ENCODE measurements around the gene GTF2IRD1.
"Not testable (repeated sequence)": the region's sequence is repeated elsewhere in the genome, so short reads cannot be mapped to it uniquely, and the experiment has no call there.

The GTF2IRD1 gene

DNA sequence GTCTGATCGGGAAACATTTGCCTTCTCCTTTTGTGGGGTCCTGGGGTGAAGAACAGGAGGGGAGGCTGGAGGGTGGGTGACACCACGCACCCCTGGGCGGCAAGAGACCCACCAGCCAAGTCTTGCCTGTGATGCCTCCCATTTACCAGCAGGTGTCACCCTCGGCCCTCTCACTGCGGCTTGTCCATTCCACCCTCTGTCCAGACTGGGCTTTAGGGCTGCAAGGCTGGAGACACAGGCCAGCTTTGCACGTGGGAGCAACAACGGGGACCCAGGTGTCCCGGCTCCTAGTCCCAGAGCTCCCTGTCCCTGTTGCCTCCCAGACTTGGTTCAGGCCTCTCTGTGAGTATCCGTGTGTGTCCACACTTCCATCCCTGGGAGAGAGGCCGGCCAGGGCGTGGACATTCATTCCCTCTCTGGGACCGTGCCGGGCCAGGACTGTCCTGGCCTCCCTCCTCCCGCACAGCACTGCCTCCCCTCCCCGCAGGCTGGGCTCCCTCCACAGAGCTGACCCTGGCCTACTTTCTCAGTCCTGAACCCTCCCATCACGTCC lies 36.2 kb upstream of the GTF2IRD1 start:
- Histone ChIP-seq H3K27me3 (replicated peaks; ENCODE audit: control insufficient read depth, insufficient read depth, low read length) (no peaks in the 10 kb centered on the region), H3K4me3 (replicated peaks; ENCODE audit: low read depth, low read length) (no peak overlapping the region), H3K36me3 (ENCODE audit: control insufficient read depth, insufficient read depth, low read length) (no peaks in the 10 kb centered on the region)
- TF ChIP-seq, protein P1, sequence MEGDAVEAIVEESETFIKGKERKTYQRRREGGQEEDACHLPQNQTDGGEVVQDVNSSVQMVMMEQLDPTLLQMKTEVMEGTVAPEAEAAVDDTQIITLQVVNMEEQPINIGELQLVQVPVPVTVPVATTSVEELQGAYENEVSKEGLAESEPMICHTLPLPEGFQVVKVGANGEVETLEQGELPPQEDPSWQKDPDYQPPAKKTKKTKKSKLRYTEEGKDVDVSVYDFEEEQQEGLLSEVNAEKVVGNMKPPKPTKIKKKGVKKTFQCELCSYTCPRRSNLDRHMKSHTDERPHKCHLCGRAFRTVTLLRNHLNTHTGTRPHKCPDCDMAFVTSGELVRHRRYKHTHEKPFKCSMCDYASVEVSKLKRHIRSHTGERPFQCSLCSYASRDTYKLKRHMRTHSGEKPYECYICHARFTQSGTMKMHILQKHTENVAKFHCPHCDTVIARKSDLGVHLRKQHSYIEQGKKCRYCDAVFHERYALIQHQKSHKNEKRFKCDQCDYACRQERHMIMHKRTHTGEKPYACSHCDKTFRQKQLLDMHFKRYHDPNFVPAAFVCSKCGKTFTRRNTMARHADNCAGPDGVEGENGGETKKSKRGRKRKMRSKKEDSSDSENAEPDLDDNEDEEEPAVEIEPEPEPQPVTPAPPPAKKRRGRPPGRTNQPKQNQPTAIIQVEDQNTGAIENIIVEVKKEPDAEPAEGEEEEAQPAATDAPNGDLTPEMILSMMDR (IDR thresholded peaks at IDR 0.05; ENCODE audit: insufficient read depth, low read length, poor library complexity, severe bottlenecking) = peak; percentile 95
- DNase-seq (ENCODE audit: extremely low read depth, insufficient read length) = peak; percentile 33

DNA sequence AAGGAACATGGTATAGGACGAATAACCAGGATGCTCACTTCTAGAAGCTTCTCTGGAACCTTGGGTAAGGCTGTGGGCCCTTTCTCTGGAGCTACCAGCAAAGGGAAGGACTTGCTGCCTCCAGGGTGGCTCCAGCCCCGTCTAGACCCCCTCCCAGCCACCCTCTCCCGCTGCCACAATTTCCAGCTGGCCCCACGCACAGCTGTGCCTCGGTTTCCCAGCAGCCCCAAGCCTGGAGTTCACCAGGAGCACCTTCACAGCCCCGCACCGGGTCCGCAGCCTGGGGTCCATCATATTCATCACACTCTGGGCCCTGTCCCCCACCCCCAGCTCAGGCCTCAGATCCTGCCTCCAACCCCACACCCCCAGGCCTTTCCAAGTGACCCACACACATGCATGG lies 35.6 kb upstream of the GTF2IRD1 start:
- Histone ChIP-seq H3K27me3 (replicated peaks; ENCODE audit: control insufficient read depth, insufficient read depth, low read length) (no peaks in the 10 kb centered on the region), H3K4me3 (replicated peaks; ENCODE audit: low read depth, low read length) (no peak overlapping the region), H3K36me3 (ENCODE audit: control insufficient read depth, insufficient read depth, low read length) (no peaks in the 10 kb centered on the region)
- TF ChIP-seq, protein P1 (IDR thresholded peaks at IDR 0.05; ENCODE audit: insufficient read depth, low read length, poor library complexity, severe bottlenecking) = no peak
- DNase-seq (ENCODE audit: extremely low read depth, insufficient read length) = no peak

DNA sequence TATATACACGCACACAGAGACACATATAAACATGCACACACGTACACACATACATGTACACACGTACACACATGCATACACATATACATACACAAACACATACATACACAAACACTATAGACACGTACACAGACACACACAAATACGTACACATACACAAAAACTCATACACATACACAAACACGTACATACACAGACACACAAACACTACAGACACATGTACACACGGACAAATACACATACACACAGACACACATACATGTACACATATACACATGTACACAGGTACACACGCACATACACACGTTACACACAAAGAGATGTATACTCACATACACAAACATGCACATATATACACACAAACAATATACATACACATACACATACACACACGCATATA lies 35.2 kb upstream of the GTF2IRD1 start:
- DNase-seq (ENCODE audit: extremely low read depth, insufficient read length) = no peak
- TF ChIP-seq, protein P1 (IDR thresholded peaks at IDR 0.05; ENCODE audit: insufficient read depth, low read length, poor library complexity, severe bottlenecking) = no peak
- no peaks in the 10 kb centered on the region for H3K36me3 ChIP-seq (ENCODE audit: control insufficient read depth, insufficient read depth, low read length)
- H3K27me3 ChIP-seq (replicated peaks; ENCODE audit: control insufficient read depth, insufficient read depth, low read length) = no peaks in the 10 kb centered on the region
- H3K4me3 ChIP-seq (replicated peaks; ENCODE audit: low read depth, low read length) = no peak overlapping the region

GRCh38 chr7:74419232-74419631 lies 34.5 kb upstream of the GTF2IRD1 start:
- H3K36me3 ChIP-seq (ENCODE audit: control insufficient read depth, insufficient read depth, low read length); H3K27me3 ChIP-seq (replicated peaks; ENCODE audit: control insufficient read depth, insufficient read depth, low read length); DNase-seq (ENCODE audit: extremely low read depth, insufficient read length); H3K4me3 ChIP-seq (replicated peaks; ENCODE audit: low read depth, low read length): not testable (repeated sequence)

DNA sequence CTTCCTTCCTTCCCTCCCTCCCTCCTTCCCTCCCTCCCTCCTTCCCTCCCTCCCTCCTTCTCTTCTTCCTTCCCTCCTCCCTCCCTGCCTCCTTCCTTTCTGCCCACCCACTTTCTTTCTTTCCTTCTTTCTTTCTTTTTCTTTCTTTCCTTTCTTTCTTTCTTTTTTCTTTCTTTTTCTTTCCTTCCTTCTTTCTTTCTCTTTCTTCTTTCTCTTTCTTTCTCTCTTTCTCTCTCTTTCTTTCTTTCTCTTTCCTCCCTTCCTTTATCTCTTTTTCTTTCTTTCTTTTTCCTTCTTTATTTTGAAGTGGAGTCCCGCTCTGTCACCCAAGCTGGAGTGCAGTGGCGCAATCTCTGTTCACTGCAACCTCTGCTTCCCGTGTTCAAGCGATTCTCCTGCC lies 33.7 kb upstream of the GTF2IRD1 start:
- no peaks in the 10 kb centered on the region for H3K36me3 ChIP-seq (ENCODE audit: control insufficient read depth, insufficient read depth, low read length)

DNA sequence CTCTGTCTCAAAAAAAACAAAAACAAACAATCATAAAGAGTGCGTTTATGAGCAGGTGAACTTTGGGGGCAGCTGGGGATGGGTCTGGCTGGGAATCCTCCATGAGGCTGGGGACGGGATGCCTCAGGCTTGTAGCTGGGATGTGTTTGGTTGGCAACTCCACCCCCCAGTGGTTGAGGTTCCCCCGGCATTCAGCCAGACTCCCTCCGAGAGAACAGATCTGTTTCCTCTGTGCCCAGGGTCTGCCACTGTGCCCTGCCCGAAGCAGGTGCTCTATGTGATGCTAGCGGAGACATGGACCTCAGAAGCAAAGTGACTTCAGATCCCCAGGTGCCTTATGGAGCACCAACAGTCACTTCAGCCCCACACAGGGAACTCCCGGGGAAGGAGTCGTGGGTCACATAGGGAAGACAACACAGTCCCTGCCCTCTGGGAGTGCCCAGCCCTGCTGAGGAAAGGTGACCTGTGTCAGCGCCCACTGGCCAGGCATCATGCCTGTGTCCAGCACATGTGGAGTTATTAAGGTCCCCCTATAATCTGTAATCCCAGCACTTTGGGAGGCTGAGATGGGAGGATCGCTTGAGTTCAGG lies 29.3 kb upstream of the GTF2IRD1 start:
- Histone ChIP-seq H3K36me3 (ENCODE audit: control insufficient read depth, insufficient read depth, low read length) (no peaks in the 10 kb centered on the region), H3K4me3 (replicated peaks; ENCODE audit: low read depth, low read length) (no peak overlapping the region), H3K27me3 (replicated peaks; ENCODE audit: control insufficient read depth, insufficient read depth, low read length) (no peaks in the 10 kb centered on the region)
- TF ChIP-seq, protein P1 (IDR thresholded peaks at IDR 0.05; ENCODE audit: insufficient read depth, low read length, poor library complexity, severe bottlenecking) = no peak
- no peak for DNase-seq (ENCODE audit: extremely low read depth, insufficient read length)

More for the DNA sequence above, 33.7 kb upstream of the GTF2IRD1 start:
- Histone ChIP-seq H3K4me3 (replicated peaks; ENCODE audit: low read depth, low read length) (no peak overlapping the region), H3K27me3 (replicated peaks; ENCODE audit: control insufficient read depth, insufficient read depth, low read length) (no peaks in the 10 kb centered on the region)
- DNase-seq (ENCODE audit: extremely low read depth, insufficient read length) = no peak
- TF ChIP-seq, protein P1 (IDR thresholded peaks at IDR 0.05; ENCODE audit: insufficient read depth, low read length, poor library complexity, severe bottlenecking) = no peak
